DMS 273 (cell line): ENCODE measurements around the gene CA9.

Experiments
- DNase-seq: peaks from one replicate; lab custom pipeline; 2025; ENCODE audit not compliant: unreplicated experiment; lab: John Stamatoyannopoulos, UW

Gene CA9

DNA sequence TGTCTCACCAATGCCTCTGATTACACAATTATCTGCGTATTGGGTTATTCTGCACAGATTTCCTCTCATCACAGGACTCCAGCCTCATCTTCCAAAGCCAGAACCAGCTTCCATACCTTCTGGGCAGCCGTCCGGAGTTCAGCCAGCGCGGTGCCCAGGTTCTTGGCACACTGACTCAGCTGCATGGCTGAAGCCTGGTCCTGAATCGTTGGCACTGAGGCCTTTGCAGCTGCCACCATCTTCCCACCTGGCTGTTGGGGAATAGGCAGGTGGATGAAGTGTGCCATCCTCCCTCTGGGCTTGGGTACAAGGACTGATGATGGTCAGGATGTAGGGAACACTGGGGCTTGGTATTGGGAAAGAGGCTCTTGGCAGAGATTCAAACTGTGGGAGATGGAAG lies 40.4 kb downstream of the CA9 start:
- DNase-seq: no peak

DNA sequence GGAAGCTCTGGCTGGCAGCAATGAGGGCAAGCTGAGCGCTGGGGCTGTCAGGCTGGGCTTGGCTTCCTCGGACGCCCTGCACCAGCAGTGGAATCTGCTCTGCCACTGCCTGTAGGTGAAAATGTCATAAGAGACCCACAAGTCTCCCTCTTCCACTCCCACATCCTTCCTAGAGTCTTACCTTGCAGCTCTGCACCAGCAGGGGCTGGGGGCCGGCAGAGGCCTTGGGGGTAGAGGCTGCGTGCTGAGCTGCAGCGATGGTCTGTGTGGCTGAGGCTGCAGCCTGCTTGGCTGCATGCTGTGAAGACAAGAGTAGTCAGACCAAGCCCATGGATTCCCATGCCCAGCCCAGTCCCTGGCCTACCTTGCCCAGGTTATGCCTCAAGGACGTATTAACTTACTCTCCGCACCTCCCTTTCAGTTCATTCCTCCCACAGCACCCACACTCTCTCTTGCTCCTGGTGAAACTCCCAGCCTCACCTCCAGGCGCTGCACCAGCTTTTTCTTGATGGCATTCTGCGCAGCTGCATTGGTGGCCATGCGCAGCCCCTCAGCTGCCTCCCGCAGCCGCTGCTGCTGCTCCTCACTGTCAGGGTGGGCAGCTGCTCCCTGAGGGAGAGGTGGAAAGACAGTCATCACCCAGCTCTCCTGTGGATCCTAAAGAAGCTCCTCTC lies 41.0 kb downstream of the CA9 start:
- no peak for DNase-seq

DNA sequence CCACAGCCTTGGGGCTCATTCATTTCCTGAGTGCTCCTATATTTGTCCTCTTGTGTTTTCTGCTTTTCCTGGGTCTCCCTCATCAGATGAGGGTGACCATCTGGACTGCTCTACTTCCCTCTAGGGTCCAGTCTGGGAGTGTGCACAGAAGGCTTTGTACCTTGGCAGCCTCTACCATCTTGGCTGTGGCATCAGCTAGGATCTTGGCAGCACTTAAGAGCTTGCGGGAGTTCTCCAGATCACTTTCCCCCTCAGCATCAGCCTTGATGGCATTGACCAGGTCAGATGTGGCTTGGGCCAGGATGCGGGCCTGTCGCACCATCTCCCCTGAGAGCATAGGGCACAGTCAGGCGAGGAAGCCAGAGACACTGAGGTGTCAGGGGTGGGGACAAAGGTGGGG lies 42.5 kb downstream of the CA9 start:
- peak; percentile 48 for DNase-seq

DNA sequence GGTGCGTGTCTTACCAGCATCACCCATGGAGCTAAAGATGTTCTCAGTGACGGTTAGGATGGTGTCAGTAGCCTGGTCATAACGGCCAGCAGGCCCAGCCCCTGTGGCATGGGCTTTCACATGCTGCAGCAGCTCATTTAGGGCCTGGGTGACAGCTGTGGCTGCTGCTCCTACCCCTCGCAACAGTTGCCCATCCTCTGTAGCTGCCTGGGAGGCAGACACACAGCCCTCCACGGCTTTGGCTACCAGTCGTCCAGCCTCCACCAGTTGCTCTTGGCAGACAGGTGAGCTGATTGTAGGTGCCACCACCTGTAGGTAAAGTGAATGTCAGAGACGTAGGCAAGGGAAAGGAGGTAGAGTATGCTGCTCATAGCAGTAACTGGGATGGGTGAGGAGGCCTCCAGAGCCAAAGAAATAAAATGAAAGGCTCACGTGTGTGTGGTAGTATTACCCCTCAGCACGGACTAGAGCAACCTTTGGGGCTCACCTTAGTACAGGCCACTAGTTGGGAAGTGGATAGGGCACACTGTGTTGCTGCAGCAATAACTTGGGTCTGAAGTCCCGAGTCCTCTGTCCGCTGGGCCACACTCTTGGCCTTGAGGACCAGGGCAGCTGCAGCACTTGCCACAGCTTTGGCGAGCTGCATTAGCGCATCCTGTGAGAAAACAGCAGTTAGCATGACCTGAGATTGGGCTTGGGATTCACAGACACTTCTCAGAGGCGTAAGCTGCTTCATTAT lies 43.6 kb downstream of the CA9 start:
- DNase-seq: no peak

DNA sequence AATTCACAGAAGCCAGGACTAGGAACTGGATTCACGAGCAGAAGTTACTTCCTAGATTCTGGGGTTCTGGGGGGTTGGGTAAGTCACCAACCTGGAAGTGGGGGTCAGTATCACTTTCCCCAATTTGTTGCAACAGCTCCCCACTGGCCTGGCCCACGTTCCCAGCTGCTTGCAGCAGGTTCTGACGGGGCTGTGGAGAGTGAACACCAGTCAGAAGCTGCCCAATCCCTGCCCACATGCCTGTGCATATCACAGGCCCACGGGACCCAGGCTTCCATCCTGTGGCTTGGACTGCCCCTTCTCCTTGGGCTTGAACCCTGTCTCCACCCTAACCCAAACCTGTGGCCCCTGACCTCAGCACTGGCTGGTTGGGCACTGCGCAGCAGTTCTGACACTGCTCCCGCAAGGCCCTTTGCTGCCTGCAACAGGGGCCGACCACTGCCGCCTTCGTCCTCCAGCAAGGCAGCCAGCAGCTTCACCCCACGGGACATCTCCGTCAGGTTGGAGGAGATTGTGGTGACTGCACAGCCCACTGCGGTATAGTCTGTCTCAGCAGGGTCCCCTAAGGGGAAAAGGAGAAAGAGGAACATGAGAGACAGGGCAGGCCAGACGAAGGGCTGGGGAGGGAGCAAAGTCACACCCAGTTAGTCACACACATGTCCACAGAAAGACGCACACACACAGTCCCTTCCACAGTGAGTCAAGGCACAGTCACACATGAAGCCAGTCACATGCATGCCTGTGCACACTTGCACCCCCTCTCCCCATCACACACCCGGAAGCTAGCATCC lies 45.2 kb downstream of the CA9 start:
- no peak for DNase-seq

DNA sequence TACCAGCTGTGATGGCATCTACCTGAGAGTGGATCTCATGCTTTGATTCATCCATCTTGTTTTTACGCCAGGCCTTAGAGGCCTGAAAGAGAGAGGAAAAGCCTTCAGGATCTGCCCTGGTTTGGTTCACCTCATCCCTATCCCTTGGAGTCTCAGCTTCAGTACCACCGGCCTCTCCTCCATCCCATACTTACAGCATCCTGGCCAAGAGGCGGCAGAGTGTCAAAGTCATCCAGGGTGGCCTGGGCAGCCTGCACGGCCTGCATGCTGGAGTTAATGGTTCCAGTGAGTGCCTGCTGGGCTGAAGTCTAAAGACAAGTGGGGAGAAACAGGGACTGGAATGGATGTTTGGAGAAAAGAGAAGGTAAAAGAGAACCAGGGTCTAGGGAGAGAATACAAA lies 45.8 kb downstream of the CA9 start:
- DNase-seq: no peak

DNA sequence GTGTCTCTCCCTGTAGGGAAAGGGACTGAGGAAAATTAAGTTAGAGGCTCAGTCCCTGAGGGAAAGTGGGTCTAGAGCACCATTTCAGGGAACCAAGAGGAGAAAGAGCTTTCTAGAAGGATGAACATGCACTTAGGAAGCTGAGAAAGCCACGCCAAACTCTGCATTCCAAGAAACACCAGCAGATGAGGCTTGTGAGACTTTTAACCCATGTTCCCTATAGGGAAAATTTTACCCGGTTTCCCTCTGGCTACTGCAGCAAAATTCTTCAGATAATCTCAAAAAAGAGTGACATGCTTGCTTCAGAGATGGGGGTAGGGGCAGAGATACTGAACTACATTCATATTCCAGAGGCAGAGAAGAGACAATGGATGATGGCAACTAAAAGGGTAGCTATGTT lies 49.7 kb downstream of the CA9 start:
- no peak for DNase-seq

DNA sequence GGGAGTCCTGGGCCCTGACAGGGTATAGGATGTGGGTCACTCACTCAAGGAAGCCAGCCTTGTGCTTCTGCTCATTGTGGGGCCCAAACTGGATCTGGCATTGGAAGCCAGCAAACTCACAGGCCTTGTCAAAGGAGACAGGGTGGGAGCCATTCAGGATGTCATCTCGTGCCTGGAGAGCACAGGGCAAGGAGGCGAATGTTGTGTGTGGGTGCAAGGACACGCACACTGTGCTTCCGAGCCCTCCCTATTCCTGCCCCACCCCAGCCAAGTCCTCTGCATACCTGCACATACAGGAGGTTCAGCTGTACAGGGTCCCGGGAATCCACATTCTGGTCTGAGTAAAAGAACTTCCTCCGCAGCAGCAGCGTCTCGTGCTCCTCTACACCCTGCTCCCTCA lies 50.2 kb downstream of the CA9 start:
- DNase-seq: no peak

DNA sequence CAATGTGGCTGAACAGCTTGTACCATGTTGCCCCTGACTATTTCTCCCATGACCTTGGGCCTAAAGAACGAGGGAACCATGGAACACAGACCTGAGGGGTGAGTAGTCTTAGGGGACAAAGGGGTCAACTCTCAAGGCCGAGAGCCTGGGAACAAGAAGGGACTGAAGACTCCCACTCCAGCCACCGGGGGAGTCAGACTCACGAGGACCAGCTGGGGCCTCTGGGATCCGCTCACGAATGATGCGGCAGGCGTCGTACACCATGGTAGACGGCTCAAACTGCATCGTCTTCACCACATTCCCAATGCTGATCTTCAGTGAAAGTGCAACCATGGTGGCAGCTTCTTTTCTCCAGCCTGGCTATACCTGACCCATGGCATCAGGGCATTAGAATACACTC lies 51.6 kb downstream of the CA9 start:
- DNase-seq: no peak

DNA sequence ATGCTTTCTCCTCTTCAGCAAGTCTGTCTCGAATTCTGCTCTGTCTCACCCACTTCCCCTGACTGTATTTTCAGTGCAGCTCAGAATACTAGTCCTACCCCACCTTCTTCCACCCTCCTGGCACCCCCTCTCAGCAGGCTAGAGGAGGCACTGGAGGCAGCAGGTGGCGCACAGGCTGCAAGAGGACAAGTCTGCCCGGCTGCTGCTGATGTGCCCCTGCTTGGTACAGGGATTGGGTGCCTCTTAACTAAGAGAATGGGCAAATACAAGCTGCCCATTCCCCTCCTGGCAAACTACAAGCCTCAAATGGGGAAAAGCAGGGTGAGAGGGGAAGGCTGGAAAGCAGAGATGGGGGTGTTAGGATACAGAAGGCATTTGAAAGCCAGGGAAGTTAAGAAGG lies 53.2 kb downstream of the CA9 start:
- peak; percentile 76 for DNase-seq

DNA sequence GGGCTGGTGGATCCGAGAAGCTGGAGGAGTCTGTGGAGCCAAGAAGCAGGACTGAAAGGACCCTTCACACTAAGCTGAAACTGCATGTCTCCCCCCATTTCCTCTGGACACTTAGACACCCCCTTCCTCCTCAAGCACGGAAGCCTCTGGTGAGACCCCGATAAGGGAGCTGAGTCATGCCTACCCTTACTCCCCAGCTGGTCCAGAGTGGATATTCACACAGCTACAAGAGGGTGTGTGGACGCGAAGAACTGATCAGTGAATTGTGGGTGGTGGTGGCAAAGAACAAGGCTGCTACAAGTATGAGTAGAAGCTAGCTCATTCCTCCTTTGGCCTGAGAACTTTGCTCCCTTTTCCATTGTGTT lies 53.9 kb downstream of the CA9 start:
- no peak for DNase-seq

DNA sequence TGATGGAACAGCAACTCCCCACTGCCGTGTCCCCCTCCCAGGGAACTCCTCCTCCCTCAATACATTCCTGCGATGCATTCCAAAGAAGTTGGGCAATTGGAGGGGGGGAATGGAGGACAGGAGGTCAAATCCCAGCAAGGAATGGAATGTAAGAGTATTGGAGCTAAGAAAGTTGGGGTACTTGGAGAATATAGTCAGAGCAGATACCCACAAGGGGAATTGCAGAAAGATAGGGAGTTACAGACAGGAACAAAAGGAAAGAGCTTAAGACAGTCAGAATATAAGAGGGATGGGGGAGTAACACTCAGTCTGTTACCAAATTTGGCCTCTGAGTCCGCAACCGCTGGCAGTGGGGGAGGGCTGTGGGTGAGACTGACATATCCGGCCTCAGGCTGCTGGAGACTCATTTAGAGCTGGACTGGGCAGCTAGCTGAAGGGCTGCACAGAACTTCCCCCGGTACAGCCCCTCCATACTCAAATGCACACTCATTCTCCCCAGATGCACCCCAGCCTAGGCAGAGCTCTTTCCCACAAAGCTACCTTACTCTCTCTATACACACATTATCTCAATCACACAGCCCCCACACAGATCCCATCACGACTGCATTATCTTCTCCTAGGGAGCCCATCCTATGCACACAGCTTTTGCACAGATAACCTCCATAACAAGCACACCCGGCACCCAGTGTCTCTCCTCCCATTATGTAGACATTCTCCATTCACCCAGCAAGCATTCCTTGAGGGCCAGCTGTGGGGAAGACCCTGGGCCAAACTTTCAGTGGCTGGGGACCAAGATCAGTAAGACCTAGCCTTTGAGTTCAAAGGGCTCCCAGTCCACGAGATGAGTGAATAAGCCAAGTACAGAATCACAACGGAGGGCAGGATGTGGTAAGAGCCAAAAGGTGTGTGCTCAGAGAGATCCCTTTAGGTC lies 54.6 kb downstream of the CA9 start:
- DNase-seq: no peak

DNA sequence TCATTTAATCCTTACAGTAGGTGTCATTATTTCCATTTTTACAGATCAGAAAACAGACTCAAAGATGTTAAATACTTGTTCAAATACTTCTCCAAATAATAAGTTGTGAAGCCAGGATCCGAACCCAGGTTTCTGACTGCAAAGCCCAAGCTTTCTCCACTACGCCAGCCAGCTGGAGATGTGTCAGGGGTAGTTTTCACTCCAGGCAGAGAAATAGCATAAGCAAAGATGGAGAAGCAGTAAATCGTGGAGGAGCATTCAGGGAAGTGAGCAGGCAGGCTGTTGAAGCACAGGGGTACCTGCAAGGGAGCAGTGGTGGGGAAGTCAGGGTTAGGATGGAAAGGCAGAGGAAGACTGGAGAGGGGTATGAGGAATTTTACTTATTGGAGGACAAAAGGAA lies 55.4 kb downstream of the CA9 start:
- DNase-seq: no peak

DNA sequence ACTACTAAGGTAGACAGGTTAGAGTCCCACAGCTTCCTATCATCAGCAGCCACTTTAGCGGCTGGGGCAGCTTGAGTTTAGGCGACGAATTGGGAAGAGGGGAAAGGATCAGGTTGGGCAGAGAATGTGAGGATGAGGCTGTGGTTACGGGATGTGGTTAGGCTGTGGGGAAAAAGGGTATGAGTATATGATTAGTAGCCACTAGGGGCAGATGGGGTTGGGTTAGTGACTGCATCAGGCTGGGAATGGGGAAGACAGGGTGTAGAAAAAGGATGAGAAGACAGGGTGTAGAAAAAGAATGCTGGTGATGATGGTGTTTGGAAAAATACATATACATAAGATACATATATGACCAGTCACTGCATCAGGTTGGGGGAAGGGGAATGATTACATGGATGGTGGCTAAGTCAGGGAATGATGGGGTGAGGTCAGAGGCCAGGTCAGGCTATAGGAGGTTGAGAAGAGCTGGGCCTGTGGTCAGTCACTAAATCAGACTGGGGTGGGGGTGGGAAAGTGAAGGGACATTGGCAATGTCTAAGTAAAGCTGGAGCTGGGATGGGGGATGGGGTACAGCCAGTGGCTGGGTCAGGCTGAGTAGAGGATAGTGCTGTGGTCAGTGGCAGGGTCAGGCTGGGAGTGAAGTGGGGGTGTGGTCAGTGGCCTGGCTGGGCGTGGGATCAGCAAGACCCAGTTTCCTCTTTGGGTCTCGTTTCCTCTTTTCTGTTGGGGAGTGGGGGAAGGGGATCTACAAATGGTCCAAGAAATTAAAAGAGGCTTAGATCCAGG lies 56.2 kb downstream of the CA9 start:
- DNase-seq: peak; percentile 63

DNA sequence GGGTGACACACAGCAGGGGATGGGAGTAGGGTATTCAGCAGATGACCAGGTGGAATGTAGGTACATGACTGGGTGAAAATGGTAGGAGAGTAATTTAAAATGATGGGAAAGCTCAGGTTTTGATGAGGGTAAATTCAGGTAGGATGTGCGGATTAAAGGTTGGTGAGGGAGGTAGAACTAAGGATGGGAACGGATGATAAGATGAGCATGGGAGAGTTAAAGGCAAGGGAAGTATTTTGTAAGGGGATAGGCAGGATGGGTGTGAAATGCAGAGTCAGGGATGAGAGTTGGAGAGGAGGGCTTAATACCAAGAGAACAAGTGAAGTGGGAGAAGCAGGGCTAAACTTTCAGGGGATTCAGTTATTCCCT lies 56.7 kb downstream of the CA9 start:
- DNase-seq: no peak
